ENCODE measurements around the gene CLEC2B. TPM values are rescaled to one million over a fixed set of nuclear protein-coding genes. Genes with fewer than 3 reads are reported as not detected.

The CLEC2B gene
- total RNA-seq, 1 donor: 17.0 TPM

DNA sequence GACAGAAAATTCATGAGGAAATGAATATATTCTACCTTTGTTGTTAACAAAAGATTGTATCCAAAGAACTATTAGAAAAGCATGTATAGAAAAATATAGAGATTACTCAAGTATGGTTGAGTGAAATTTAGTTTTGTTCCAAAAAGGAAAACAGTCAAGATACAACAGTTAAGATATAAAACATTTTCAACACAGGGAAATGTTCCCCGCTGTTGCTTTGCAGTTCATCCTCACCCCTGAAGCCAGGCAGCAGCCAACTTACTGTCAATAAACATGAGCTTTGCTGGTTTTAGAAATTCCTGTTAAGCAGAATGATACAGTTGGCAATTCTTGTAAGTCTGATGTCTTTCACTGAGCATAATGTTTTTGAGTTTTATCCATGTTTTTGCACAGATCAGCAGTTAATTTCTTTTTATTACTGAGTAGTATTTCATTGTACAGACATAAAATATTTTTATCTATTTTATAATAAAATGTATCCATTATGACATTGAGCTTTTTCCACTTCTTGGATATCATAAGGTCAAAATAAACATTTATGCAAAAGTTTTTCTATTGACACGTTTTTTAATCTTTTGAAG, 1.2 kb upstream of the CLEC2B start:
- DNase-seq (ENCODE audit: low read depth in 2 of 3, low spot score in 2 of 3): no peak

GRCh38 chr12:9868951-9869306, 225 bp downstream of the CLEC2B start:
- DNase-seq (ENCODE audit: low read depth in 2 of 3, low spot score in 2 of 3): no peak

DNA sequence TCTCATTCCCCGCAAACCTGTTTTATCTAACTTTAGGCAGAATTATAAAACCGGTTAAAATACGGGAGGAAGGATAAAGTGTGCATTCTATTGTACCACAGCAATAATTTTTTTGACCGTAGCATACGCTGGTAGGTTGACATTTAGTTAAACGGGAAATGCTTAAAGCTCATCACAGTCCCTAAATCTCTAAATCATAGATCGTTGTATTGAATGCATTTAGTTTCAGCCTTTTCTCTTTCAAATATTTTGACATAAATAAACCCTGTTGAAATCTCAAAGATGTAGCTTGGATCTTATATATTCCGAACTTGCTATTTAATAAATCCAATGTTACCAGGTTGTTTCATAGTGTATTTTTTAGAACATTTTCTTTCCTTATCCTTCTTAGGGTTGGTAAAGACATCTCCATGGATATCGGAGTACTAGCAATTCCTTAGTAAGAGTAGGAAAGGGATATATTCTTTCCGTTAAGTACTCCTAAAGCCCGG, 798 bp downstream of the CLEC2B start:
- DNase-seq (ENCODE audit: low read depth in 2 of 3, low spot score in 2 of 3): no peak

DNA sequence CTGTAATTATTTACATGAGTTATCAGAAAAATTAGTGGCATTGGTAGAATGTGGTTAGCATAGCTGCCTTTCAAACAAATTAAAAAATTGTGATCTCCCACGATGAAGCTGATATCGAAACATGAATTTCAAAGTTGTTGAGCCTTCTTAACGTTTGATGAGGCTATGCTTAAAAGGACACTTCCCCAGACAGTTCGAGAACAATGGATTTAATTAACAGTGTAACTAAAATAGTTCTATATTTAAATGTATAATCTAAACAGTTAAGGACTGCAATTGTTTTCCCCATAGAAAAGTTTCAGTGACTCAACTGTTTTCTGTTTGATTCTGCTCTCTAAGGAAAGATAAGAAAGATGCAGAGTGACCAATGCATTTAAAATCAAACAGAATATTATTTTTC, 1.6 kb downstream of the CLEC2B start:
- no peak for DNase-seq (ENCODE audit: low read depth in 2 of 3, low spot score in 2 of 3)

- DNase-seq (ENCODE audit: low read depth in 2 of 3, low spot score in 2 of 3): no peak
Measured at GRCh38 chr12:9866860-9867269, 2.3 kb downstream of the CLEC2B start.

DNA sequence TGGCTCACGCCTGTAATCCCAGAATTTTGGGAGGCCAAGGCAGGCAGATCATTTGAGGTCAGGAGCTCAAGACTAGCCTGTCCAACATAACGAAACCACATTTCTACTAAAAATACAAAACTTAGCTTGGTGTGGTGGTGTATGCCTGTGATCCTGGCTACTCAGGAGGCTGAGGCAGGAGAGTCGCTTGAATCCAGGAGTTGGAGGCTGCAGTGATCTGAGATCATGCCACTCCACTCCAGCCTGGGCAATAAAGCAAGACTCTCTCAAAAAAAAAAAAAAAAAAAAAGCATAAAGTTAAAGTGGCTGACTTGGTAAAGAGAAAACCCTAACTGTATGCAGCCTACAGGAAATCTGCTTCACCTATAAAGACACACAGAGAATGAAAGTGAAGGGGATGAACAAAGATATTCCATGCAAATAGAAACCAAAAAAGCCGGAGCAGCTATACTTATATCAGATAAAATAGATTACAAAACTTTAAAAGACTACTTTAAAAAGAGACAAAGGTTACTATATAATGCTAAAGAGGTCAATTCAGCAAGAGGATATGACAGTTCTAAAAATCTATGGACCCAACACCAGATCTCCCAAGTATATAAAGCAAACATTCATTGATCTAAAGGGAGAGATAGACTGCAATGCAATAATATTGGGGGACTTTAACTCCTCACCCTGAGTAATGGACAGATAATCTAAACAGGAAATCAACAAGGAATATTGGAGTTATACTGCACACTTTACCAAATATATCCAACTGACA, 4.1 kb downstream of the CLEC2B start:
- DNase-seq (ENCODE audit: low read depth in 2 of 3, low spot score in 2 of 3): no peak

DNA sequence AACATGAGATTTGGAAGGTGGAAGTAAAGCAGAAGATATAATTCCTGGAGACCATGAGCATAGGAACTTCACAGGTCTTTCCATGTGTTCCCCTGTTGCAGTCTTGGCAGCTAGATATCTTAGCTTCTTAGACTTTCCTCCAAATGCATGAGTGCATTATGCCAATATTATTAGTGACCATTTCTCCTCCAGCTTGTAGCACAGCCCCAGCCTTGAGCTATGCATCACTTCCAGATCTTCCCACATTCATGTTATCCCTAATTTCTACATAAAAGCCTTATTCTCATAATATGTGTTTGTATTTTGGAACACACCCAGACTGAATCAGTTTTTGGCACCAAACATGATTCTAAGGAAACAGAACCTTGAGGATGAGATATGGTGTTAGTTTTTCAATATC, 11.0 kb downstream of the CLEC2B start:
- DNase-seq (ENCODE audit: low read depth in 2 of 3, low spot score in 2 of 3): no peak

DNA sequence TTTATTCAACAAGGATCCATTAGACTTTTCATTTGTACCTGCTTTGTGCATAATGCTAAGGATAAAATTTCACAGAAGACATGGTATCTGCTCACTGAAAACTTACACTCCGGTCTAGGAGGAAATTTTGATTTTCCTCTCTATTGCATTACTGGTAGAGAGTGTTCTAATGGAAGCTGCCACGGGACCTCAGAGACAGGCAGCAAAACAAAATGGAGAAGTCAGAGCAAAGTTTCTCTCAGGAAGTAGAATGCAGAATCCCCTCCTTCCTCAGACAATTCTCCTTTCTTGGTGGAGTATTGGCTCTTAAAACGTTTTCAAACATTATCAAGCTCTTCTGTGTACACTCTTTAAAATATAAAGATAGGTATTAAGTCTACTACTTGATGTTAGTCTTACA, 12.3 kb downstream of the CLEC2B start:
- DNase-seq (ENCODE audit: low read depth in 2 of 3, low spot score in 2 of 3): no peak

DNA sequence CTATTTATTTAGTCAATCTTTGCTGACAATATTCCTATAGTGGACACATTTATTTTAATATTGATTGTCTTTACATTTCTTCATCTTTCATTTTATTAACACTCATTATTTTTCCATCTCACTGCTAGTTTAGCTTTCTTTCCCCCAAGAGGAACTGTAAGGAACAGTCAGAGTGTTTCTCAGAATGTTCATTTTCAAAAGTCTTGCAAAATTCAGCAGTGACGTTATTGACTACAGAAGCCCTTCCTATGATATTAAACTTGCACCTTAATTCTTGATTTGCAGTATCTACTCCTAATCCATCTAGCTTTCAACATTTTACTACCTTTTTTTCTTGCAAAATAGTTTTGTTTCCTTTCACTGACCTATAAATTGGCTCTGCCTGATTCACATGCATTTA, 13.0 kb downstream of the CLEC2B start:
- no peak for DNase-seq (ENCODE audit: low read depth in 2 of 3, low spot score in 2 of 3)

DNA sequence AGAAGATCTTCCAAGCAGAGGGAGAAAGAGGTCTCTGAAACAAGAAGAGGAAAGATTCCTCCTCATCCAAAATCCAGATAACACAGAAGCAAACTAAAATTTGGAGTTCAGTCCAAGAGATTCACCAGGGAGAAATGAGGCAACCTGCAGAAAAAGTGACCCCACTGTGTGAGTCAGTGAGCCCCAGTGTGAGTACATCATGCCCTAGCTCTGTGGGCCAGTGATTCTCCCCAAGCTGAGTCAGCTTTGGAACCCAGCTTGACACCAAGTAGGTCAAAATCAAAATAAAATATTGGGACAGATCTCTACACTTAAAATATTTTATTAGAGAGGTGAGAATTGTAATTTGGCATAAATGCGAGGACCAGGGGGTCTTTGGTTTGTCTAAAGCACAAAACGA, 17.2 kb downstream of the CLEC2B start:
- DNase-seq (ENCODE audit: low read depth in 2 of 3, low spot score in 2 of 3): no peak

DNA sequence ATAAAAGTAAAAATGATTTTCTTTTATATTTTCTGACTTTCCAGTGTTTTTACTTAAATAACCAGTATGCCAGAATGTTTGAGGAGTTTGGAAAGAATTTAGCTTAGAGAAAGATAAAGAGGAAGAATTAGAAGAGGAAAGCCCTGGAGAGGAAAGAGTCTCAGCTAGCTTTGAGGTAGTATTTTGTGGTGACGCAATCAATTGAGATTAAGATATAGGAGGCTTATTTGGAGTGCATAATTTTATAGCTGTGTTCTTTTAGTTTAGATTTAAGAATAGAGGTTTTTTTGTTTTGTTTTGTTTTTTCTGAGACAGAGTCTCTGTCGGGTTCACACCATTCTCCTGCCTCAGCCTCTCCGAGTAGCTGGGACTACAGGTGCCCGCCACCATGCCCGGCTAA, 18.1 kb downstream of the CLEC2B start:
- no peak for DNase-seq (ENCODE audit: low read depth in 2 of 3, low spot score in 2 of 3)

- no peak for DNase-seq (ENCODE audit: low read depth in 2 of 3, low spot score in 2 of 3)
Measured at GRCh38 chr12:9848899-9849298, 20.3 kb downstream of the CLEC2B start.

DNA sequence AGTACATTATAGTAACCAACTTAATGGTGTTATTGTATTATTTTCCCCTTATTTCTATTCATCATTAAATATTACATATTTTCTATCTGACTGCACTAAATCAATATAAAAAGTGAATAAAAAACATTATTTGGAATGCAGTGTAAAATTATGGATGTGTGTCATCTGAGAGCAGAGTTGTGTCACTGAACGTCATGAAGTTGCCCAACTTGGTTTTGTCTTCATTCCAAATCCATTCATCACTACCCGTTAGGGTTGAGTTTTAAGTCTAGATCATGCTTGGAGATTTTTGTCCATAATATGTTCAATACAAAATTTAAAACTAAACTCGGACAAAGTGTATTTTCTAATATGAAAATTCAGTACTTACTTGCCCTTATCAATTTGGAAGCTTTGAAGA, 25.7 kb downstream of the CLEC2B start:
- no peak for DNase-seq (ENCODE audit: low read depth in 2 of 3, low spot score in 2 of 3)

DNA sequence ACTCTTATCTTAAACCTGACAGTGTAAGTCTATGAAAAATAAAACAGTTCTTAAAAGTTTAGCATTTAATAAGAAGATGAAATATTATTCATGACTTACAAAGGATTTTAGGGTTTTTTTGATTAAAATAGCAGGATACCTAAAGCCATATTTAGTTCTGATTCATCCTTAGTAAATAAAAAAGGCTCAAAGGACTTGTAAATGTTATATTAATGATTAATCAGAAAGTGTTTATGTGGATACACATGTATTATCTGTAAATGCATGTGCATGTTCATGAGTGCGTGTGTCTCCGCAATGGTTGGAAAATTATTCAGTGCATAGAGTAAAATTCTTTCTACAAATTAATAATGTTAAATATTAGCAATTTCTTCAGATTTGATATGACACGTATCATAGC, 37.4 kb downstream of the CLEC2B start:
- DNase-seq (ENCODE audit: low read depth in 2 of 3, low spot score in 2 of 3): no peak

- no peak for DNase-seq (ENCODE audit: low read depth in 2 of 3, low spot score in 2 of 3)
Measured at GRCh38 chr12:9829982-9830381, 39.2 kb downstream of the CLEC2B start.

GRCh38 chr12:9829483-9829882, 39.7 kb downstream of the CLEC2B start:
- no peak for DNase-seq (ENCODE audit: low read depth in 2 of 3, low spot score in 2 of 3)

DNA sequence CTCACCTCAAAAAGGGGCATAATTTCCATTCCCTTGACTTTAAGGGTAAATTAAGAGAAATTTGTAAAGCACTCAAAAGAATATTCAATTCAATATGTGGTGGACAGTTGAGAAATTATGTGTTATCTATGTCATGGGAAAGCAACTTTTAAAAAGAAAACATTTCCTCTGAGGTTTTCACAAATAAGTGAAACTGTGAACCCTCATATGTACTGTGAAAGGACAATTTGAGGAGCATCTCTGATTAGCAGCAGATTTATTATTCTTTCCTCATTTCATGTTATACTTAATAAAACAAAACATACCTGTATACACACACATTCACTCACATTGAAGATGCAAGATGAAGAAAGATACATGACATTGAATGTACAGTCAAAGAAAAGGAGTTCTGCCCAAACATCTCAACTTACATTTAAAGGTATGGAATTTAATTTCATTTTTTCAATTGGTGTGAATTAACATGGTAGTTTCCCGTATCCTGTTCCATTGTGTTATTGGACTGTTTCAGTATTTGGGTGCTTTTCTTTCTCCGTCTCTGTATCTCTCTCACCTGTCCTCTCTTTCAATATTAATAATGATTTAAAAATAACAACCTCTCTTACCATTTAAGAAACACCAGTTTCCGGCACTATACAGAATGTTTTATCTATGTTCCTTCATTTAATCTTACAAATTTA, 41.8 kb downstream of the CLEC2B start, which contains the start of gene KLRF1:
KLRF1 (plus strand) TSS at position 273 of the 680 bp plus-strand sequence; CDS start at position 337, 64 bp downstream.
- no peak for DNase-seq (ENCODE audit: low read depth in 2 of 3, low spot score in 2 of 3)

GRCh38 chr12:9820281-9820930, 48.7 kb downstream of the CLEC2B start:
- no peak for DNase-seq (ENCODE audit: low read depth in 2 of 3, low spot score in 2 of 3)

GRCh38 chr12:9813821-9814798, 55.0 kb downstream of the CLEC2B start:
- DNase-seq (ENCODE audit: low read depth in 2 of 3, low spot score in 2 of 3): peak; percentile 63 to 94 (median 86)

GRCh38 chr12:9811621-9812020, 57.5 kb downstream of the CLEC2B start:
- DNase-seq (ENCODE audit: low read depth in 2 of 3, low spot score in 2 of 3): no peak

Measured in hematopoietic multipotent progenitor cell (in vitro differentiated cells).